Measurements from ENCODE around the gene HPSE2. TPM values are rescaled to one million over a fixed set of nuclear protein-coding genes. Genes with fewer than 3 reads are reported as not detected.

HPSE2 gene
- total RNA-seq = 10 to 100 TPM; 32.3 to 70.0 (median 43.6) TPM

- intact Hi-C loops (cut with DNase I) = no loop called here
- H3K4me1 ChIP-seq = peaks cover 30 to 67% (median 44%) of the 10 kb centered on the region in 4 donors
- peak within 1 kb of the TSS; percentile 88 to 91 (median 90) for H3K27ac ChIP-seq (replicated peaks in 1 of 4)
- DNase-seq (ENCODE audit: extremely low spot score) = no peak
- peaks cover 0 to 21% (median 0%) of the 10 kb centered on the region in 4 donors for H3K27me3 ChIP-seq
- no peaks in the 10 kb centered on the region for H3K36me3 ChIP-seq
- H3K4me3 ChIP-seq = peak within 1 kb of the TSS; percentile 60 to 68 (median 62)
- WGBS = 6% methylated on average over 33 of the region's 43 CpGs
- no peaks in the 10 kb centered on the region for H3K9me3 ChIP-seq
- no peak for TF ChIP-seq CTCF (IDR thresholded peaks at IDR 0.05)
- peak in 1 of 2 donors; percentile 44 for TF ChIP-seq POLR2AphosphoS5 (IDR thresholded peaks at IDR 0.05)
- no peak for TF ChIP-seq EP300 (IDR thresholded peaks at IDR 0.05)
- no peak for TF ChIP-seq POLR2A (IDR thresholded peaks at IDR 0.05; ENCODE audit: low read depth)
Observed at GRCh38 chr10:99235658-99236626, at the start of gene HPSE2. Gene HPSE2, minus strand, starts transcription at chr10:99235852.

GRCh38 chr10:99280472-99280871, 44.8 kb upstream of the HPSE2 start:
- H3K4me1 ChIP-seq = no peaks in the 10 kb centered on the region

GRCh38 chr10:99279626-99280111, 44.0 kb upstream of the HPSE2 start:
- no peaks in the 10 kb centered on the region for H3K4me1 ChIP-seq
- intact Hi-C loops (cut with DNase I) = no loop called here
- DNase-seq (ENCODE audit: extremely low spot score) = no peak
- WGBS = 30% methylated on average over 1 of the region's 1 CpG
- no peak overlapping the region for H3K4me3 ChIP-seq
- H3K27me3 ChIP-seq = no peaks in the 10 kb centered on the region
- TF ChIP-seq EP300 (IDR thresholded peaks at IDR 0.05) (no peak), POLR2A (IDR thresholded peaks at IDR 0.05; ENCODE audit: low read depth) (no peak), CTCF (IDR thresholded peaks at IDR 0.05) (no peak), POLR2AphosphoS5 (IDR thresholded peaks at IDR 0.05) (no peak)
- peaks cover 0 to 13% (median 3%) of the 10 kb centered on the region in 4 donors for H3K9me3 ChIP-seq
- H3K36me3 ChIP-seq = no peaks in the 10 kb centered on the region
- no peak overlapping the region for H3K27ac ChIP-seq (replicated peaks in 1 of 4)

More at GRCh38 chr10:99280472-99280871, 44.8 kb upstream of the HPSE2 start:
- H3K36me3 ChIP-seq = no peaks in the 10 kb centered on the region
- H3K27ac ChIP-seq (replicated peaks in 1 of 4) = no peak overlapping the region
- H3K9me3 ChIP-seq = peaks cover 0 to 13% (median 3%) of the 10 kb centered on the region in 4 donors
- intact Hi-C loops (cut with DNase I) = no loop called here
- no peak for DNase-seq (ENCODE audit: extremely low spot score)
- H3K4me3 ChIP-seq = no peak overlapping the region
- no peaks in the 10 kb centered on the region for H3K27me3 ChIP-seq
- 71% methylated on average over 2 of the region's 2 CpGs for whole genome bisulfite sequencing
- TF ChIP-seq EP300 (IDR thresholded peaks at IDR 0.05) (no peak), POLR2AphosphoS5 (IDR thresholded peaks at IDR 0.05) (no peak), CTCF (IDR thresholded peaks at IDR 0.05) (no peak), POLR2A (IDR thresholded peaks at IDR 0.05; ENCODE audit: low read depth) (no peak)

GRCh38 chr10:99276848-99277486, 41.3 kb upstream of the HPSE2 start:
- 41% methylated on average over 6 of the region's 6 CpGs for WGBS
- no peak for DNase-seq (ENCODE audit: extremely low spot score)
- Histone ChIP-seq H3K4me1 (no peaks in the 10 kb centered on the region), H3K4me3 (no peak overlapping the region), H3K36me3 (no peaks in the 10 kb centered on the region), H3K9me3 (peaks cover 0 to under 1% (median 0%) of the 10 kb centered on the region in 4 donors), H3K27ac (replicated peaks in 1 of 4) (no peak overlapping the region), H3K27me3 (no peaks in the 10 kb centered on the region)
- intact Hi-C loops (cut with DNase I) = no loop called here
- peak in 2 of 3 experiments; percentile 23 to 36 for TF ChIP-seq CTCF (IDR thresholded peaks at IDR 0.05)
- no peak for TF ChIP-seq POLR2A (IDR thresholded peaks at IDR 0.05; ENCODE audit: low read depth)

Measured in esophagus muscularis mucosa (tissue), 4 donors.